ENCODE data around the gene FAM20A. TPM values are rescaled to one million over a fixed set of nuclear protein-coding genes. Genes with fewer than 3 reads are reported as not detected.

FAM20A gene
- total RNA-seq, 1 donor from 2014 or later = 0.44 TPM

GRCh38 chr17:68514831-68515635, 86.1 kb downstream of the FAM20A start:
- peaks cover 22% of the 10 kb centered on the region for H3K27me3 Mint-ChIP-seq (ENCODE audit: unreplicated experiment)
- DNase-seq (ENCODE audit: low spot score) = no peak
- peak overlapping the region; percentile 100 for H3K27ac Mint-ChIP-seq (ENCODE audit: unreplicated experiment)
- H3K9me3 Mint-ChIP-seq (ENCODE audit: unreplicated experiment) = no peaks in the 10 kb centered on the region
- peak overlapping the region; percentile 100 for H3K4me3 Mint-ChIP-seq (ENCODE audit: unreplicated experiment)
- H3K4me1 Mint-ChIP-seq (ENCODE audit: unreplicated experiment) = peaks cover 54% of the 10 kb centered on the region
- H3K36me3 Mint-ChIP-seq (ENCODE audit: low read depth, unreplicated experiment) = peaks cover 55% of the 10 kb centered on the region
- no peak for TF ChIP-seq CTCF (IDR thresholded peaks at IDR 0.05; ENCODE audit: unreplicated experiment)

- H3K9me3 Mint-ChIP-seq (ENCODE audit: unreplicated experiment) = no peaks in the 10 kb centered on the region
- peaks cover 22% of the 10 kb centered on the region for H3K27me3 Mint-ChIP-seq (ENCODE audit: unreplicated experiment)
- H3K27ac Mint-ChIP-seq (ENCODE audit: unreplicated experiment) = peak overlapping the region; percentile 100
- peaks cover 45% of the 10 kb centered on the region for H3K36me3 Mint-ChIP-seq (ENCODE audit: low read depth, unreplicated experiment)
- no peak for TF ChIP-seq CTCF (IDR thresholded peaks at IDR 0.05; ENCODE audit: unreplicated experiment)
- peak overlapping the region; percentile 100 for H3K4me3 Mint-ChIP-seq (ENCODE audit: unreplicated experiment)
- H3K4me1 Mint-ChIP-seq (ENCODE audit: unreplicated experiment) = peaks cover 55% of the 10 kb centered on the region
- DNase-seq (ENCODE audit: low spot score) = no peak
Observed at GRCh38 chr17:68513932-68514331, 87.2 kb downstream of the FAM20A start.

- no peak for TF ChIP-seq CTCF (IDR thresholded peaks at IDR 0.05; ENCODE audit: unreplicated experiment)
- no peak for DNase-seq (ENCODE audit: low spot score)
- Mint-ChIP-seq H3K4me3 (ENCODE audit: unreplicated experiment) (peak overlapping the region; percentile 100), H3K27me3 (ENCODE audit: unreplicated experiment) (peaks cover 22% of the 10 kb centered on the region), H3K9me3 (ENCODE audit: unreplicated experiment) (no peaks in the 10 kb centered on the region), H3K36me3 (ENCODE audit: low read depth, unreplicated experiment) (peaks cover 39% of the 10 kb centered on the region), H3K27ac (ENCODE audit: unreplicated experiment) (peak overlapping the region; percentile 100), H3K4me1 (ENCODE audit: unreplicated experiment) (peaks cover 51% of the 10 kb centered on the region)
Observed at GRCh38 chr17:68512960-68513474, 88.2 kb downstream of the FAM20A start.

- Mint-ChIP-seq H3K4me3 (ENCODE audit: unreplicated experiment) (peak within 1 kb of the TSS; percentile 100), H3K27me3 (ENCODE audit: unreplicated experiment) (peaks cover 22% of the 10 kb centered on the region), H3K4me1 (ENCODE audit: unreplicated experiment) (peaks cover 48% of the 10 kb centered on the region), H3K9me3 (ENCODE audit: unreplicated experiment) (no peaks in the 10 kb centered on the region), H3K27ac (ENCODE audit: unreplicated experiment) (peak within 1 kb of the TSS; percentile 100), H3K36me3 (ENCODE audit: low read depth, unreplicated experiment) (peaks cover 33% of the 10 kb centered on the region)
- peak; percentile 91 for DNase-seq (ENCODE audit: low spot score)
- no peak for TF ChIP-seq CTCF (IDR thresholded peaks at IDR 0.05; ENCODE audit: unreplicated experiment)
Observed at GRCh38 chr17:68512247-68512959, 88.8 kb downstream of the FAM20A start, which contains the start of gene PRKAR1A. Gene PRKAR1A (plus strand): TSS chr17:68512430. CDS start chr17:68515400, 2,970 bp downstream.
